Endometrium (tissue), 2 donors: ENCODE results near the gene MAP4K4.
"Not testable (repeated sequence)": the region's sequence is repeated elsewhere in the genome, so short reads cannot be mapped to it uniquely, and the experiment has no call there.

ENCODE experiments used
- FAIRE-seq: peaks from 2 replicates; lab custom pipeline; 2012; peaks lifted over from hg19 to GRCh38; lab: Jason Lieb, UNC
- donor health status: control.
- donor health status: control.

MAP4K4 gene

DNA sequence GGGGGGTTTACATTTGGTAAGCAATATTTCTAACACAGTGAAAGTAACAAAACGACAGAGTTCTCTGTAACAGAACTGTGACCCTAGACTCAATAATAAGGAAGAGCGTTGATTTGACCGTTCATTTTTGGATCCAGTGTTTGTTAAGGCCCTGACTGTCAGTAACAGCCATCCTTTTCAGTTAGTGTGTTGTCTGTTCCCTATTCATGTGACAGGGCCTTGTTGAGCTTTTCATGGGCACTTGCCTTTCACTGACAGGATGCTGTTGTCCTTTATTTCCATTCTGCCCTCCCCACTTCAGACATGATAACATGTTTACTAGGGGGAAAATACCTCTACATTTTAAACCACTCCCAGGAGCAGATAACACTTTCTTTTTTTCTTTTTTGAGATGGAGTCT is 45.8 kb downstream of the MAP4K4 start:
- no peak for FAIRE-seq

GRCh38 chr2:101744832-101745231 is 47.3 kb downstream of the MAP4K4 start:
- FAIRE-seq: no peak

DNA sequence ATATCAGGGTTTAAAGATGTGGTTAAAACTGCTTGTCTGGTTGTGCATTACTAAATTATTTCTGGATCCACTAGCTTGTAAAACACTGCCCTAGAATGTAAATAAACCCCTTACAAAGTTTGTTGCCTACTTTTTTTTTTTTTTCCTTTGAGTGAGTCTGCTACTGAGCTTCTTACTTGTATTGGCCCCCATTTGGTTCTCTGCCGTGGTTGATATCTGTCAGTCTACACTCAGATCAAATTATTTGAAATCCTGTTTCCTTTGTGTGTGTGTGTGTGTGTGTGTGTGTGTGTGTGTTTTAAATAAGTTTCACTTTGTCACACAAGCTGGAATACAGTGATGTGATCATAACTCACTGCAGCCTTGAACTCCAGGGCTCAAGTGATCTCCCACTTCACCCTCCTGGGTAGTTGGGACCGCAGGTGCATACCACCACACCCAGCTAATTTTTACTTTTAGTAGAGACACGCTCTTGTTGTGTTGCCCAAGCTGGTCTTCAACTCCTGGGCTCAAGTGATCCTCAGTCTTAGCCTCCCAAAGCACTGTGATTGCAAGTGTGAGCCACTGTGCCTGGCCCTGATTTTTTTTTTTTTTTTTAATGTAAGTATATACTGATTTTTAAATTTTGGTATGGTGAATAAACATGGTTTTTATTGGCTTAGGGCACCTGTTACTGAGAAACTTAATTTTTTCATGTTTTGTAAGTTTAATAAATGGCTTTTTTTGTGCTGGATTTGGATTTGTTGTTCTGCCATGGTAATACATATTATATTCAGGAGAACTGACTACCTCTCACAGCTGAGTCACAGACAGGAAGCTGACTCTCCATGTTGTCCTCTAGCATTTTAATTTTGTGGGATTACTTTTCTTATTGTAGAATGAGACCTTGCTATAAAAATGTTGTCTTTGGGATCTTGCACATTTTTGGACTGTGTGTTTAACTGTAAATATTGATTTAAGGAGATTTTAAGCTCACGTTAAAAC is 48.5 kb downstream of the MAP4K4 start:
- no peak for FAIRE-seq

DNA sequence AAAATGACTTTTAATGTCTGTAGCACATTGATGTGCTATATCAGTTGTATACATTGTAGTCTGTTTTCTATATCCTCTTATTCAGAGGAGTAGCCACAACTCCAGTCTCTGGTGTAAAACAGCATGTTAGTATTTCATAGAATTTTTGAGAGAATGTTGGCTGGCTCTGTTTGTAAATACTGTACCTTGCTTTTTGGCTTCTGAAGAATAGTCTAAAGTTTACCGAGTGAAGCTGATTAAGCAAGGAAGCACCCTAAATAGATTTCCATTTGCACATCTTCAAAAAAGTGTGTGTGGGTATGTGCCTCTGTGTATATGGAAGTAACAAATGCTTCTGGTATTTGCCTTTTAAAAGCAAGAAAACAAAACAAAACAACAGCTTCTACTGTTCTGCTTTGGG is 50.5 kb downstream of the MAP4K4 start:
- no peak for FAIRE-seq

DNA sequence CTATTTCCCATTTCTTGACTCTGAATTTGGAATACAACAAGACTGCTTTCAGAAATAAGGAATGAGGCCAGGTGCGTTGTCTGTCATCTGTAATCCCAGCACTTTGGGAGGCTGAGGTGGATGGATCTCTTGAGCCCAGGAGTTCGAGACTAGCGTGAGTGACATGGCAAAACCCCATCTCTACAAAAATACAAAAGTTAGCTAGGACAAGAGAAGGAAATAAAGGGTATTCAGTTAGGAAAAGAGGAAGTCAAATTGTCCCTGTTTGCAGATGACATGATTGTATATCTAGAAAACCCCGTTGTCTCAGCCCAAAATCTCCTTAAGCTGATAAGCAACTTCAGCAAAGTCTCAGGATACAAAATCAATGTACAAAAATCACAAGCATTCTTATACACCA is 51.0 kb downstream of the MAP4K4 start:
- not testable (repeated sequence) for FAIRE-seq

DNA sequence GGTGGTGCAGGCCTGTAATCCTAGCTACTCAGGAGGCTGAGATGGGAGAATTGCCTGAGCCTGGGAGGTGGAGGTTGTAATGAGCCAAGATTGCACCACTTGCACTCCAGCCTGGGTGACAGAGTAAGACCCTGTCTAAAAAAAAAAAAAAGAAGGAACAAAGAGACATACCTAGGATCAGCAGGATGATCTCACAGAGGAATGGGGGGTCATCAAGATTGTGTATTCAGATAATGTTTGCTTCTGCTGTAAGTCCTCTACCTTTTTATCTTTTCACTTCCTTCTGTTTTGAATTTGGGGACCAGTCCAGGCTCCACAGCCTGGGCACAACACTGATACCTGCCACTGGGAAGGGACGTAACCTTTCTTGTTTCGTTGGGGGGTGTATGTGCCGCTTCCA is 53.2 kb downstream of the MAP4K4 start:
- FAIRE-seq: no peak

GRCh38 chr2:101751276-101751815 is 53.8 kb downstream of the MAP4K4 start:
- no peak for FAIRE-seq

GRCh38 chr2:101751875-101752619 is 54.5 kb downstream of the MAP4K4 start:
- FAIRE-seq: no peak

- FAIRE-seq: no peak
Measured at GRCh38 chr2:101752716-101753616, 55.5 kb downstream of the MAP4K4 start.

DNA sequence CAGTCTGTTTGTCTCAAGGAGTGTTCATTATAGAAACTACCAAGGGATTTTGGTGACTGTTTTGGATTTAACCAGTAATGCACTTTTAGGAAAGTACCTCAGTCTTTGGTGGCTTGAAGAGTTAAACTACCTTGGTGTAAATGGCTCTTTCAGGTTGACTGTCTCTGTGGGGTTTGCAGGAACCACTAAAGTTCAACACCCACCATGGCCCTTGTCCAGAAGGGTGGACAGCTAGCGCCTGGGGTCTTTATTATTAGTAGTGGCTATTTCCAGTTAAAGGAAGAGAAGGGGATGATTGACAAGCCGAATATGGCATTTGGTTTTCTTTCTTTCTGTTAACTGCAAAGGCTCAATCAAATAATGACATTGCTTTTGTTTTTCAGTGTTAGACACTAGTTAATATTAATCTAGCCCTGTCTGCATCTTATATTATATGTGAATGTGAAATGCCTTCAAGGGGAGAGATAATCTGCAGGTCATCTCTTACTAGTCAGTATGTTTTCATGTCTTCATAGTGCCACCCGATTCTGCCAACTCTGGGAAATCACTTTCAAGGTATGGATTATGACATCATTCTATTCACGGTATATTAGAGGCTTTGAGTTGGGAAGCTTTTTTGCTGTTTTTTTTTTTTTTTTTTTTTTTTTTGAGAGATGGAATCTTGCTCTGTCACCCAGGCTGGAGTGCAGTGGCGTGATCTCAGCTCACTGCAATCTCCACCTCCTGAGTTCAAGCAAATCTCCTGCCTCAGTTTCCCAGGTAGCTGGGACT is 56.4 kb downstream of the MAP4K4 start:
- no peak for FAIRE-seq

- no peak for FAIRE-seq
Measured at GRCh38 chr2:101754618-101755017, 57.1 kb downstream of the MAP4K4 start.

DNA sequence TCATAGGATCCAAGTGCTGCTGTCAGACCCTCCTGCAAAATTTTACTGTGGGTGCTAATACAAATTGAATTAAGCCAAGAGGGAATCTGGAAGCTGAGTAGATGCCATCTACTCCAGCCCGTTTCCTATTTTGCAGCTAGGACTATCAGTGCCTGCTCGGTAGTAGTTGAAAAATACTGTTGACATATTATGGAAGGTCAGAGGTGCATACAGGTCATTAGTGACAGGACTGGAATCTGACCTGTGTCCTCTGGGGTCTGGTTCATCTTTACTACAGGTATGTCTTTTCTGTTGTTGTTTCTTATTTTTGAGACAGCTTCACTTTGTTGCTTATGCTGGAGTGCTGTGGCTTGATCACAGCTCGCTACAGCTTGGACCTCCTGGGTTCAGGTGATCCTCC is 58.8 kb downstream of the MAP4K4 start:
- FAIRE-seq: no peak

DNA sequence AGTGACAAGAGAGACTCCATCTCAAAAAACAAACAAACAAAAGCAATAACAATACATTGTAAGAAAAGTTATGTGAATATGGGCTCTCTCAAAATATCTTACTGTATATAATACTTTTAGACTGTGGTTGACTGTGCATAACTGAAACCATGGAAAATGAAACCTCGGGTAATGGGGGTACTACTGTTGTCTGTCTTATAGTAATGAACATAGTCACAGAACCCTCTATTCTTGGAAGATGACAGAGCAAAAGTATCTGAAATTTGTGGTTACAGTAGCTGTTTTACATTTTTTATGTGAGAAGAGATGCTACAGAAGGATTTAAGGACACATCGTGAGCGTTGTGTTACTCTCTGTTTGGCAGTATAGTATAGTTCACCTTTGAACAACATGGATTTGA is 60.5 kb downstream of the MAP4K4 start:
- FAIRE-seq: no peak

DNA sequence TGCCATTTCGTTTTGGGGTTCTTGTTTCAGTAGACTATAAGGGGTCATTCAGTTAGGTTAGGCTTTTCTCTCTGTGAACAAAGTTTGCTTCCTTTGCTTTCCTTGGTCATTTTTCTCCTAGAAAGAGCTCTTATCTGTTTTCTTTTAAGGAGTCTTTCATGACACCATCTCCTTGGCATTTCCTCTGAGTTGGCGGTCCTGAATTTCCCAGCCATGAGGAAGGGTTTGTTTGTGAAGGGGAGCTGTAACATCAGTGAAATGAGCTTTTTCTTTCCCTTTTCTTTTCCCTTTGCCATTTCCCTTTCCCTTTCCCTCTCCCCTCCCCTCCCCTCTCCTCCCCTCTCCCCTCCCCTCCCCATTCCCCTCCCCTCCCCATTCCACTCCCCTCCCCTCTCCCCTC is 61.7 kb downstream of the MAP4K4 start:
- FAIRE-seq: no peak

DNA sequence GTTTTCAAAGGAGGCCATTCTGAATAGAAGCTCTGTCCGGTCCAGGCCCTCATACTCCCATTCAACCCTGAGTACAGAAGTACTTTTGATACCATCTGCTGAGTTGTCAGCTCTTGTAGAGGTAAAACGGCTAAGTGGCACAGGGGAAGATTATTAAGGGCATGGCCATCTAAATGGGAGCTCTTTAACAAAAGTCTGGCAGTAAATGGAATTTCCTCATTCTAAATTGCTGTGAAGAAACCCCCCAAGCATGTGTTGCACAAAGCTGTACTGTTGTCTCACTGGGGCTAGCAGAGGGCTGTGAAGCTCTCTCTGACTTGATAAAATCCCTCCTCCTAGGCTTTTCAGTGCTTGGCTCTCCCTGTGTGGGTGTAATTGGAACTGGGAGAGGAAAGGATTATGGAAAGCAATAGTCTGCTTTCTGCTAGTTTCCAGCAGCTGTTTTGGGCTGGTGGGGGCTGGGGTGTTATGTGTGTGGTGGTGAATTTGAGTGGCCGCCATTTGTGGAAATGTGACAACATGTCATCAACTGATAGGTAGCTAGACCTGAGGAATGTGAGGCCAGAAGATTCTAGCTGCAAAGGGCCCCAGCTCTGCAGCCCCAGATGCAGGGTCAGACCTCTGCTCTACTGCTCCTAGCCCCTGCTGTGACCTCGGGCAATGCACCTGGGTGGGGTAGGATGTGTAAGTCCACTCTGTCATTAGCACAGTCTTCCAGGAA is 65.1 kb downstream of the MAP4K4 start:
- no peak for FAIRE-seq

GRCh38 chr2:101763496-101764333 is 66.2 kb downstream of the MAP4K4 start:
- FAIRE-seq: no peak

GRCh38 chr2:101766337-101766736 is 68.8 kb downstream of the MAP4K4 start:
- FAIRE-seq: no peak

DNA sequence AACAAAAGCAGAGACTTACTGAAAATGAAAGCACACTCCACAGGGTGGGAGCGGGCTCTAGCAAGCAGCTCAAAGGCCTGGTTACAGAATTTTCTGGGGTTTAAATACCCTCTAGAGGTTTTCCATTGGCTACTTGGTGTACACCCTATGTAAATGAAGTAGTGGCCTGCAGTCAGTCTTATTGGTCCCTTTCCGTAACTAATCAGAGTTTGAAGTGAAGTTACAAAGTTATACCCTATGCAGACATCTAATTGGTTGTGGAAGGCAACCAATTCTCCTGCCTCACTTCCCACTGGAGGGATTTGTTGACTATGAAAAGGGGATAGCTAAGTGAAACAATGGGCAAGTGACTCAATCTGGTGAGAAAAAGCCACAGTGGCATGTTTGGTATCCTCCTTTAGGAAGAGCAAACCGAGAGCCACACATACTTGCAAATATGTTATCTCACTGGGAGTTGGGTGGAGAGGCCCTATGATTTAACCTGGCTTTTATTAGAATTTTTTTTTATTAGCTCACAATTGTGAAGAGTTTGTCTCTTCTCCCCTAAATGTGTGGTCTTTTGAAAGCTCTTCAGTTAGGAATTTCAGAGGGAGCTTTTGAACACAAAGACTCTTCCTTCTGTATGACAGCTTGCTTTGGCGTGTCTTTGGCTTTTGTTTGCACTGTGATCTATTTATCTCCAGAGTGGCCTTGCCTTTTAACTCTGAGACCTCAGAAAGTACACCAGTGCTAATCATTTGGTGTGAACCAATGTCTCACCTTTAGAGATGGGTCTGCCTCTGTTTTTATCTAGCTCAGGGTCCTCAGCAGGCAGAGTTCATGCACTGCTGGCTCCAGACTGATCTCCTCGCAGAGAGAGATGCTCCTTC is 69.6 kb downstream of the MAP4K4 start:
- no peak for FAIRE-seq
